Tibial nerve (tissue), 4 donors: Measurements from ENCODE around the gene TCF7L1.

Experiments used
- CTCF ChIP-seq, 5 experiments: fragments of 200-600 bp in 3 of 5; fragments of 450-650 bp in 2 of 5; sonication (generic) in 3 of 5; IDR thresholded peaks; one replicate each; pipeline ENCODE4 v1.5.1; 2016 to 2019; ENCODE audit warnings: antibody characterized with exemption in 5 of 5, mild to moderate bottlenecking in 3 of 5, moderate library complexity in 2 of 5
- EP300 ChIP-seq, 2 donors: sonication (generic); formaldehyde crosslinking; IDR thresholded peaks; one replicate each; pipeline ENCODE4 v1.6.1; 2017; ENCODE audit warnings: antibody characterized with exemption in 2 of 2, mild to moderate bottlenecking in 1 of 2
- POLR2A ChIP-seq, 2 donors: fragments of 450-650 bp; IDR thresholded peaks; one replicate each; pipeline ENCODE4 v1.6.1; 2017; ENCODE audit warnings: antibody characterized with exemption in 2 of 2, mild to moderate bottlenecking in 2 of 2, moderate library complexity in 2 of 2

DNA sequence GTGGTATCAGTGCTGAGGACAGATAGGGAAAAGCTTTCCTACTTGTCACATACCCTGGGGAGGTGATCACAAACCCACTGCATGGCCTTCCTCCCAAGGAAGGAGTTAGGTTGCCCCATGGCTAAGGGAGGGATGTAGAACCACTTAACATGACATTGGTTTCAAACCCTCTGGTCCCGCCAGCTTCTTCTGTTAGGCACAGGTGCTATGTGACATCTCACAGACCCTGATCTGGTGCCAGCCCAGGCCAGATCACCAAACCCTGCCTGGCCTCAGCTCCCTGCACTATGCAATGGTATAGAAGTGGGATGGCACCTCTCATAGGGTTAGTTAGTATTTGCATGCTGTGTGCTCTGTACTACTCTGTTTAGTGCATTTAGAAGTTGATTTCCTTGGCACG is 58.0 kb downstream of the TCF7L1 start:
- TF ChIP-seq POLR2A (IDR thresholded peaks at IDR 0.05) (no peak), CTCF (IDR thresholded peaks at IDR 0.05) (no peak), EP300 (IDR thresholded peaks at IDR 0.05) (no peak)
